Hepatocyte (in vitro differentiated cells): ENCODE results near the gene KHDRBS1.

Source experiments
- EZH2 ChIP-seq: fragments of 200-600 bp; sonication (generic); IDR thresholded peaks from 2 replicates; pipeline ENCODE4 v1.6.1; 2016; ENCODE audit warnings: antibody characterized with exemption, mild to moderate bottlenecking, borderline replicate concordance
- EZH2phosphoT487 ChIP-seq: fragments of 200-600 bp; sonication (generic); IDR thresholded peaks from one replicate; pipeline ENCODE4 v1.6.1; 2018; ENCODE audit warnings: antibody characterized with exemption, mild to moderate bottlenecking, low read depth, moderate library complexity; ENCODE audit not compliant: unreplicated experiment, severe bottlenecking
- TF ChIP-seq, protein P1 (sequence below): fragments of 200-600 bp; sonication (generic); IDR thresholded peaks from 2 replicates; pipeline ENCODE4 v1.5.1; 2016; ENCODE audit warnings: antibody characterized with exemption, mild to moderate bottlenecking; ENCODE audit not compliant: poor library complexity

DNA sequence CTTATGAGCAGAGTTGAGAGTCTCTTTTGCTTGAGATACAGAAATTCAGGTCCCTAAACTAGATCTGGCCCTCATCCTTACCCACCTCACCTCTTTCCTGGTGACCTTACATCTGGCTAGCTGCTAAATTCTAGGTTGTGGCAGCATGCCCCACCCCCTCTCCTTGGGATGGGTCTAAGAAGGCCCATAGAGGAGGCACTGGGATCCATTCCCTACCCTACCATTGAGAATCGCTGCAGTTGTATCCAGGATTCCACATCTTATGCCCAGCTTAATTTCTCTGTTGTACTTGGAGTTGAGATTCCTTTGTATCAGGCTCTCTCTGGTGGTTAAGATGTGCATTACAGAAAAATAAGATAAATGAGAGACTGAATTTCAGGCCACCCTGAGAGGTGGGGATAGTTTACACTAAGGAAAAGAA lies 49.6 kb downstream of the KHDRBS1 start:
- TF ChIP-seq, protein P1, sequence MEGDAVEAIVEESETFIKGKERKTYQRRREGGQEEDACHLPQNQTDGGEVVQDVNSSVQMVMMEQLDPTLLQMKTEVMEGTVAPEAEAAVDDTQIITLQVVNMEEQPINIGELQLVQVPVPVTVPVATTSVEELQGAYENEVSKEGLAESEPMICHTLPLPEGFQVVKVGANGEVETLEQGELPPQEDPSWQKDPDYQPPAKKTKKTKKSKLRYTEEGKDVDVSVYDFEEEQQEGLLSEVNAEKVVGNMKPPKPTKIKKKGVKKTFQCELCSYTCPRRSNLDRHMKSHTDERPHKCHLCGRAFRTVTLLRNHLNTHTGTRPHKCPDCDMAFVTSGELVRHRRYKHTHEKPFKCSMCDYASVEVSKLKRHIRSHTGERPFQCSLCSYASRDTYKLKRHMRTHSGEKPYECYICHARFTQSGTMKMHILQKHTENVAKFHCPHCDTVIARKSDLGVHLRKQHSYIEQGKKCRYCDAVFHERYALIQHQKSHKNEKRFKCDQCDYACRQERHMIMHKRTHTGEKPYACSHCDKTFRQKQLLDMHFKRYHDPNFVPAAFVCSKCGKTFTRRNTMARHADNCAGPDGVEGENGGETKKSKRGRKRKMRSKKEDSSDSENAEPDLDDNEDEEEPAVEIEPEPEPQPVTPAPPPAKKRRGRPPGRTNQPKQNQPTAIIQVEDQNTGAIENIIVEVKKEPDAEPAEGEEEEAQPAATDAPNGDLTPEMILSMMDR: peak; percentile 58
- no peak for TF ChIP-seq EZH2
- no peak for TF ChIP-seq EZH2phosphoT487
